Adrenal gland (tissue), 12 donors: ENCODE measurements around the gene FAM219A. TPM values are rescaled to one million over a fixed set of nuclear protein-coding genes. Genes with fewer than 3 reads are reported as not detected.

ENCODE experiments used
- DNase-seq, 7 donors: peaks; one replicate each; pipeline ENCODE4 v3.0.0-alpha.2; 2019 to 2020
- H3K27ac ChIP-seq, 5 donors: fragments of 200-600 bp; sonication (generic) in 4 of 5; 1 replicate in 3 of 5; 2 replicates in 2 of 5; pipeline versions ENCODE4 v1.5.1 to v1.8.0; 2016 to 2020; ENCODE audit warnings: mild to moderate bottlenecking in 1 of 5
- H3K27me3 ChIP-seq: fragments of 200-600 bp; 2 replicates; pipeline ENCODE4 v1.8.0; 2021
- H3K36me3 ChIP-seq, 2 donors: fragments of 200-600 bp; replicated peaks in 1 of 2; 1 replicate in 1 of 2; 2 replicates in 1 of 2; pipeline versions ENCODE4 v1.5.1 to v1.8.0; 2018 to 2022
- H3K4me1 ChIP-seq, 2 donors: fragments of 200-600 bp; replicated peaks in 1 of 2; 1 replicate in 1 of 2; 2 replicates in 1 of 2; pipeline versions ENCODE4 v1.5.1 to v1.8.0; 2018 to 2021
- H3K4me3 ChIP-seq, 4 donors: fragments of 200-600 bp; sonication (generic) in 3 of 4; one replicate each; pipeline ENCODE4 v1.5.1; 2016 to 2018
- H3K9me3 ChIP-seq, 3 donors: fragments of 200-600 bp; sonication (generic) in 1 of 3; replicated peaks in 1 of 3; 1 replicate in 2 of 3; 2 replicates in 1 of 3; pipeline versions ENCODE4 v1.5.1 to v1.8.0; 2016 to 2021
- POLR2A ChIP-seq, 2 donors: fragments of 450-650 bp; IDR thresholded peaks; one replicate each; pipeline ENCODE4 v1.6.1; 2017; ENCODE audit warnings: antibody characterized with exemption in 2 of 2, mild to moderate bottlenecking in 2 of 2, moderate library complexity in 1 of 2
- WGBS, 4 donors: extraction: QIAGEN DNeasy Blood & Tissue Kit in 2 of 4; methylation state at CpG; one replicate each; pipeline versions ENCODE4 v1.1.5 to v1.1.7; 2013 to 2017; 5-methylcytosine and 5-hydroxymethylcytosine counted together
- intact Hi-C, 2 donors: fragments of 100-400 bp; cut with DNase I; formaldehyde crosslinking; loops; one replicate each; pipeline versions ENCODE4 v1.14.1 to v1.15.0; 2022 to 2023
- polyA plus RNA-seq, 3 donors: library from polyadenylated mRNA; stranded (reverse); fragments of 200-250 nt in 2 of 3; fragments of 350-450 nt in 1 of 3; fragmentation: Illumina TruSeq in 1 of 3; extraction: RNeasy Lipid Tissue Mini Kit (QIAGEN cat#74804) in 1 of 3; gene quantifications; one replicate each; pipeline ENCODE4 v1.2.3, GENCODE V29; 2013 to 2014
- total RNA-seq, 9 donors: library from RNA; depleted of rRNA in 4 of 9; stranded (reverse); fragments of >200 nt in 4 of 9; fragments of 120-200 nt in 1 of 9; fragmentation: NEBNext Ultra II Directional in 1 of 9; extraction: Animal tissue kit (Norgen Biotek cat#: 25700) in 1 of 9; gene quantifications; one replicate each; pipeline versions ENCODE4 v1.1.0 to v1.2.4, GENCODE V29; 2013 to 2023
- TF ChIP-seq, protein P1 (sequence below), 6 experiments: fragments of 450-650 bp in 4 of 6; fragments of 200-600 bp in 2 of 6; sonication (generic) in 1 of 6; IDR thresholded peaks; 1 replicate in 5 of 6; 2 replicates in 1 of 6; pipeline versions ENCODE4 v1.5.1 to v1.8.0; 2016 to 2021; ENCODE audit warnings: antibody characterized with exemption in 6 of 6, mild to moderate bottlenecking in 2 of 6, moderate library complexity in 1 of 6
- donor health status: healthy with polysubstance abuse.
- donor health status: Bipolar disorder and iron deficiency.
- donor health status: DM: yes; HTN: yes; CAD: no.
- donor health status: DM: no; HTN: no; CAD: no.
- donor health status: DM: no; HTN: no; CAD: no.
- donor health status: DM: yes; HTN: yes; CAD: no.

FAM219A gene
- total and polyA plus RNA-seq, 12 donors: 7.6 to 26.9 (median 14.9) TPM

DNA sequence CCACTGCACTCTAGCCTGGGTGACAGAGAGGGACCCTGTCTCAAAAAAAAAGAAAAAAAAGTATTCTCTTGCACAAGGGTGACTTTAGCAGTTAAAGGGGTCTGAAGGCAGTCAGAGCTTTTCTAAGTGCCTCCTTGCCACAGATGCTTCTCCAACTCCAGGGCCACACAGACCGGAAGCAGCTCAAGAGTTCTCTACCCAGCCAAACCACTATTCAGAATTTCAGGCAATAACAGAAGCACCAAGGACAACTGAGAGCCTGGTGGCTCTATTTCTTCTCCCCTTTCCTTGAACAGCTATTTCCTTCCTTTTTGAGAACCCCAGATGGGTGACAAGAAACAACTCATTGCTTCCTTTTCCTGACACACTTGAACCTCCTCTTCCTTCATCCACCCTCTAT, 2.2 kb downstream of the FAM219A start:
- no peak for TF ChIP-seq POLR2A (IDR thresholded peaks at IDR 0.05)
- TF ChIP-seq, protein P1, sequence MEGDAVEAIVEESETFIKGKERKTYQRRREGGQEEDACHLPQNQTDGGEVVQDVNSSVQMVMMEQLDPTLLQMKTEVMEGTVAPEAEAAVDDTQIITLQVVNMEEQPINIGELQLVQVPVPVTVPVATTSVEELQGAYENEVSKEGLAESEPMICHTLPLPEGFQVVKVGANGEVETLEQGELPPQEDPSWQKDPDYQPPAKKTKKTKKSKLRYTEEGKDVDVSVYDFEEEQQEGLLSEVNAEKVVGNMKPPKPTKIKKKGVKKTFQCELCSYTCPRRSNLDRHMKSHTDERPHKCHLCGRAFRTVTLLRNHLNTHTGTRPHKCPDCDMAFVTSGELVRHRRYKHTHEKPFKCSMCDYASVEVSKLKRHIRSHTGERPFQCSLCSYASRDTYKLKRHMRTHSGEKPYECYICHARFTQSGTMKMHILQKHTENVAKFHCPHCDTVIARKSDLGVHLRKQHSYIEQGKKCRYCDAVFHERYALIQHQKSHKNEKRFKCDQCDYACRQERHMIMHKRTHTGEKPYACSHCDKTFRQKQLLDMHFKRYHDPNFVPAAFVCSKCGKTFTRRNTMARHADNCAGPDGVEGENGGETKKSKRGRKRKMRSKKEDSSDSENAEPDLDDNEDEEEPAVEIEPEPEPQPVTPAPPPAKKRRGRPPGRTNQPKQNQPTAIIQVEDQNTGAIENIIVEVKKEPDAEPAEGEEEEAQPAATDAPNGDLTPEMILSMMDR (IDR thresholded peaks at IDR 0.05): no peak
- Histone ChIP-seq H3K4me1 (peaks cover 7 to 30% of the 10 kb centered on the region in 2 donors), H3K27me3 (no peaks in the 10 kb centered on the region), H3K4me3 (no peak overlapping the region), H3K27ac (no peak overlapping the region), H3K36me3 (no peaks in the 10 kb centered on the region), H3K9me3 (no peaks in the 10 kb centered on the region)
- intact Hi-C loops: no loop called here
- 56 to 92% (median 68%) methylated on average over 1 of the region's 1 CpG for WGBS, 4 donors
- peak in 1 of 7 donors; percentile 17 for DNase-seq

DNA sequence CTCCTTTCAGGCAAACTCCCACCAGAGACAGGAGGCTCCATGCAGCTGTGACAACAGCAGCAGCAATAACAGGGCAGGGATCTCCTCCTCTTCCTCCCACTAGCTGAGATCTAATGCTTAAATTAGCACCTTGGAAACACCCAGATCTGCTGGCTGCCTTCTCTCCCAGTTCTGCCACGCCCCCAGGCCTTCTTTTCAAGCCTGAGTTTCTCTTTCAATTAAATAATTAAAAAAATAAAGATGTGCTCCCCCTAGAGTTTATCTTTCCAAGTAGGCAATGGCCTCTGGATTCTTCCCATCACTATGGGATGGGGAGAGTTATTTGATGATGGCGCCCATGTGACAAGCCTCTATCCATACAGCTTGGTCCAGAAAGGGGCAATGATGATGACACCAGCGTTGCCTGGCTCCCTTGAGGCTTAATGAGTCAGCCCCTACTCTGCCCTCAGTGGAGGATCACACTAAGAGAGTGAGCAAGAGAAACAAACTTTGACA, 3.8 kb downstream of the FAM219A start:
- no peak overlapping the region for H3K27ac ChIP-seq
- no peak for TF ChIP-seq POLR2A (IDR thresholded peaks at IDR 0.05)
- TF ChIP-seq, protein P1 (IDR thresholded peaks at IDR 0.05): no peak
- H3K27me3 ChIP-seq: no peaks in the 10 kb centered on the region
- intact Hi-C loops: no loop called here
- no peak overlapping the region for H3K4me3 ChIP-seq
- DNase-seq: peak in 3 of 7 donors; percentile 3 to 50 (median 27)
- 77 to 81% (median 80%) methylated on average over 3 of the region's 3 CpGs for WGBS, 4 donors
- H3K36me3 ChIP-seq: no peaks in the 10 kb centered on the region
- no peaks in the 10 kb centered on the region for H3K9me3 ChIP-seq
- peaks cover 7 to 33% of the 10 kb centered on the region in 2 donors for H3K4me1 ChIP-seq

DNA sequence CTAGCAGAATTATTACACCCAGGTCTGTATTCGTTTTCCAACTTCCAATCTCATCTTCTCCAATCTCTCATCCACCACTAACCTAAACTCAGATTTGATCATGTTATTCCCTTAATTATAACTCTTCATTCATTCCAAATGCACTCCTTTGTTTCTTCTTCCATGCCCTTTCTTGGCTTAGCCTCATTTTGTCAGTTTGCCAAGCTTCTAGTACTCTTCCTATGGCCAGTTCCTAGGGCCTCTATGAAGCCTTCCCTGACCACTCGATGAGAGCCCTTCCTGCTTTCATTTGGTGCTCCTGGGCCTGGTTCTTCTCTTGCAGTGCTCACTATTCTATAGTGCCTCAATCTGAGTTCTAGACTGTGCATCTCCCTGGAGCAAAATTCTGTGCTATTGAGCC, 5.8 kb downstream of the FAM219A start:
- WGBS, 4 donors: 79 to 86% (median 83%) methylated on average over 2 of the region's 2 CpGs
- intact Hi-C loops: no loop called here
- Histone ChIP-seq H3K4me3 (no peak overlapping the region), H3K36me3 (no peaks in the 10 kb centered on the region), H3K4me1 (peaks cover 7 to 33% of the 10 kb centered on the region in 2 donors), H3K9me3 (no peaks in the 10 kb centered on the region), H3K27ac (no peak overlapping the region), H3K27me3 (no peaks in the 10 kb centered on the region)
- no peak for DNase-seq
- TF ChIP-seq, protein P1 (IDR thresholded peaks at IDR 0.05): no peak
- TF ChIP-seq POLR2A (IDR thresholded peaks at IDR 0.05): no peak

DNA sequence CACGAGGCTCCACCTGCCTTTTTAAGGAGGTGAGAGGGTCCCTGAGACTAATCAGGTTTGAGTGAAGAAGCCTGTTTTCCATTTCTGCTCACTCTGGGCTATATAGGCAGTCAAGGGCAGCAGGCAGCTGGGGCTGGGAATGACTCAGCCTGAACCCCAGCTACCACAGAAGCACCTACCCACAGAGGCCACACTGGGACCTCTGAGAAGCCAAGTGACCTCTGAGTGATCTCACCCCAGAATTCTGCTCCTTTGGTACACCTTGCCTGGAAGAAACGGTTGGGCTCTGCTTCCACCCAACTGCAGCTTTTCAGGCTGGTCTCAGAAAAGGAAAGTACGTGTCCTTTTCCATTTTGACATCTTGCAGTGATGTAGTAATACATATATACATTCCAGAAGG, 6.8 kb downstream of the FAM219A start:
- no peak overlapping the region for H3K27ac ChIP-seq
- H3K27me3 ChIP-seq: no peaks in the 10 kb centered on the region
- no peaks in the 10 kb centered on the region for H3K9me3 ChIP-seq
- peaks cover 7 to 27% of the 10 kb centered on the region in 2 donors for H3K4me1 ChIP-seq
- H3K36me3 ChIP-seq: no peaks in the 10 kb centered on the region
- no peak overlapping the region for H3K4me3 ChIP-seq
- 49 to 65% (median 61%) methylated on average over 3 of the region's 3 CpGs for WGBS, 4 donors
- DNase-seq: peak in 2 of 7 donors; percentile 13 to 50
- no peak for TF ChIP-seq POLR2A (IDR thresholded peaks at IDR 0.05)
- TF ChIP-seq, protein P1 (IDR thresholded peaks at IDR 0.05): no peak
- intact Hi-C loops: no loop called here
